IMR-90 (cell line): Measurements from ENCODE around the gene SLC22A4.

Experiments used
- CTCF ChIP-seq: conservative IDR thresholded peaks from 2 replicates; pipeline ENCODE4 v1.5.1; 2012; ENCODE audit warnings: mild to moderate bottlenecking, low read depth, low read length, improper control_type of control experiment
- POLR2A ChIP-seq: IDR thresholded peaks from 2 replicates; pipeline ENCODE4 v1.6.1; 2012; ENCODE audit warnings: mild to moderate bottlenecking, low read depth, low read length

DNA sequence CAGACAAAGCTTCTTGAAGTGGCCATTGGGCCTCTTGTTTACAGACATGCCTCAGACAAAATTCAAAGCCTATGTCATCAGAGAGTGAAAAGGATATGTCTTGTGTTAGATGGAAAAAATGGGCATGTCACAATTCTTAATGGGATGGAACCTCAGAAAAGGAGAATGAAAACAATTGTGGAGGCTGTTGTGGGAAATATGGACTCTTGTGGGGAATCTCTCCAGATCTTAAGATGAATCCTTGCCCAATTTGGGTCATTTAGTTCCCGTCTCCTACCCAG is 94.8 kb downstream of the SLC22A4 start:
- TF ChIP-seq CTCF: no peak
- TF ChIP-seq POLR2A: no peak
